GM21786 (cell line): ENCODE measurements around the gene PRPS1.
"Not testable (repeated sequence)": the region's sequence is repeated elsewhere in the genome, so short reads cannot be mapped to it uniquely, and the experiment has no call there.

Experiments
- ATAC-seq: cut with Tn5 transposase; IDR thresholded peaks from one replicate; pipeline ENCODE4 v1.9.1; 2021; ENCODE audit not compliant: unreplicated experiment

The PRPS1 gene

DNA sequence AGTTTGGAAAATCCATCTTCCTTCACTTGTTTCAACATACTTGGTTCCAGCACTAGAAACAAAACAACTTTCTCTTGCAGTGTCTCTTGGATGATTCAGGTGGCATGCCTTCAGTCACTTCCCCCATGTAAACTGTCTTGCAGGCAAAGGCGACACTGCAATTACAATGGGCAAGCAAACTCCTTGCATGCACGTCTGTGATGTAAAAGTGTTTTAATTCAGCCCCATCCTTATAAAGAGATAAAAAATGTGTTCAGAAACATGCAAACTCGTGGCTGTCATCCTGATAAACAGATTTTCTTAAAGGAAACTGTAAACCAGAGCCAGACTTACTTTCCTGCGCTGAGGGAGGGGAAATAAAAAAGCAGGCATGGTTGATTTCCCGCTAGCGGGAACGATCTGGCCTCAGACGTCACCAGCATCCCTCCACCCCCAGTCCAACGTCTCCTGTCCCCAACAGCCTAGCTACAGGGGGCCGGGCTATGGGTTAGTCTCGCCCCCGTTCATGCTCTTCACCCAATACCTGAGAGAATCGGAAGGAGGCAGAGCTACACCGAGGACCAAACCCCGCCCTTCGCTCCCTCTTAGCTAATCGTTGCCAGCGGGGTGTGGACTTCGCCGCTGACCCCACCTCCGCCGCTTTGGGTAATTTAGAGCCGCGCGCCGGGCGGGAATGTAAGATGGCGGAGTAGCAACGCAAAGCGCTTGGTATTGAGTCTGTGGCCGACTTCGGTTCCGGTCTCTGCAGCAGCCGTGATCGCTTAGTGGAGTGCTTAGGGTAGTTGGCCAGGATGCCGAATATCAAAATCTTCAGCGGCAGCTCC lies at the start of gene PRPS1:
Gene PRPS1, plus strand, starts transcription at position 673 of the 824 bp plus-strand sequence. Its CDS starts 119 bp downstream, at position 792.
- ATAC-seq, result peak; percentile 99

DNA sequence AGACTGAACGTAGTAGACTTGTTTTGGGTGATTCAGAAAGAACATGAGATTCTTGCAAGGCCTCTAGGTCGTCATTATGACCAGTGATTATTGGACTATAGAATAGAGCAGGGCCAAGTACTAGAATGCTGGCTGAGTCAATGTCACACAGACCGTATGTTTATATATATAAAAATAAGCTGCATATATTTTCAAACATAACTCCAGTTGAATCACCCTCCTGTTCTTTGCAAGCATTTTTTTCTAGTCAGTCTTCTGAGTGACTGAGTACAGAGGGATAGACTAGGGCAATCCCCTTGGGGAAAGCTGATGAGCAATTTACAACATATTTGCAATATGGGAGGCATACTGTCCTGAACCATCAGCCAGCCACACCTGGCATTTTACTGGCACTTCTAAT lies 48.4 kb upstream of the PRPS1 start:
- ATAC-seq, result no peak

DNA sequence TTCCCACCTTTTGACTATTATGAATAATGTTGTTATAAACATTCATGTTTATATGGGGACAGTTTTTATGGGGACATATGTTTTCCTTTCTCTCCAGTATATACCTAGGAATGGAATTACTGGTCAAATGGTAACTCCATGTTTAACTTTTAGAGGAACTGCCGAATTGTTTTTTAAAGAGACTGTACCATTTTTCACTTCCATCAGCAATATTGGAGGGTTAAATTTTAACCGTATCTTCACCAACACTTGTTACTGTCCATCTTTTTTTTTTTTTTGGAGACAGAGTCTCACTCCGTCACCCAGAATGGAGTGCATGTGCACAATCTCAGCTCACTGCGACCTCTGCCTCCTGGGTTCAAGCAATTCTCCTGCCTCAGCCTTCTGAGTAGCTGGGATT lies 46.4 kb upstream of the PRPS1 start:
- no peak for ATAC-seq

DNA sequence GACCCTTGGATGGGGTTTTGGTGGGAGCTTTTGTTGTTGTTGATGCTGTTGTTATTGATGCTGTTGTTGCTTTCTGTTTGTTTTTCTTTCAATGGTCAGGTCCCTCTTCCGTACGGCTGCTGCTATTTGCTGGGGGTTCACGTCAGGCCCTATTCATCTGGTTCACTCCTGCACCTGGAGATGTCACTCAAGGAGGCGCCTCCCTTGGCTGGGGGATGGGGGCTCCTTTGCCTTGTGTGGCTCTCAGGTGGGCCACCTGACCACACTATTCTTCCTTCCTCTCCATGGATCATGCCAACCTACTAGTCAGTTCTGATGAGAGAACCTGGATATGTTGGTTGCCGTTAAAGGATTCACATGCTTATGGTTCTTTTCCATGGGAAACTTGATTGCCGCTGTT lies 39.1 kb upstream of the PRPS1 start:
- ATAC-seq, result no peak

DNA sequence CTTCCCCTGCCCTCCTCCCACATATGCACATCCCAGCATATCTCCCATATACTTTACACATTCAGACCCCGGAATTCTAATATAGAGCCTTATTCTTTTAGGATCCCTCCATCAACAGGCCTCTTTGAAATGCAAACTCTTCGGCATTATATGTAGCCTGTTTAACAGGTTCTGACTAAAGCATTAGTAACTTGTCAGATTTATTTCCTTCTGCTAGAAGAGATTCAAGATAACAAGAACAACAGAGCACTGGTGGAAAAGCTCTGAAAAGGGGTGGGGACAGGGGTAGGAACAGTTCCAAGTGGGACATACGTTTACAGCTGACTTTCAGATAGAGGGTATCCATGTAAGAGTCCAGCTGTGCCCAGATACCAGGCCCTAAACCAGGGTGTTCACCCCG lies 31.7 kb upstream of the PRPS1 start:
- ATAC-seq, result no peak

DNA sequence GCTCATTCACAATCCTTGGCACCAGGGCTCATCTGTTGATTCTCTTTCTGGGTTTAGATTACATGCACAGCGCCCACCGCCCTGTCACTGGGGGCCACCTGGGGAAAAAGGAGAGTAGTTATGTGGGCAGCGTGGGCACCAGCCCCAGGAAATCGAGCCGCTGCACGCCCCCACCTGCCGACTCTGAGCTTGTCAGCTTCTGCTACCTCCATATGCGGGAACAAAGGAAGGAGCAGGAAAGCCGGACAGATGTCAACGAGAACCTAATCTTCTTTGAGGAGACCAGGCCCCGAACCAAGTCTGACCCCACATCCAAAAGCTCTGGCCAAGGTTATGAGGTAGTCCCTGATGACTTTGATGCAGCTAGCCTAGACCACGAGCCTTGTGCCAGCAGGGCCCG lies 31.0 kb upstream of the PRPS1 start:
- ATAC-seq, result no peak

DNA sequence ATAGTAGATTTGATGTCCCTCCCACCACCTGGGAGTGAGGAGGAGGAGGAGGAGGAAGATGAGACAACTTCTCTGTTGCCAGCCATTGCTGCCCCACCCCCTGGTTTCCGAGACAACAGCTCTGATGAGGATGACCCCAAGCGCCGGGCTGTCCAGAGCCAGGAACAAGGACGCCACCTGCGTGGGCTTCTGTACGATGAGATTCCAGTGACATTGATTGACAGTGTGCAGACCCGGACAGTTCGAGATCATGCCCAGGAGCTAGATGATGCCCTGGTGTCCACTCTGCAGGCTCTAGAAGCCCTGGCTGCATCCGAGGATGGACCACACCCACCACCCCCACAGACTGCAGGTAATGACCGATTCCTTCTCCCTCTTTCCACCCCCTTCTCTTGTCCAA lies 30.5 kb upstream of the PRPS1 start:
- ATAC-seq, result no peak

DNA sequence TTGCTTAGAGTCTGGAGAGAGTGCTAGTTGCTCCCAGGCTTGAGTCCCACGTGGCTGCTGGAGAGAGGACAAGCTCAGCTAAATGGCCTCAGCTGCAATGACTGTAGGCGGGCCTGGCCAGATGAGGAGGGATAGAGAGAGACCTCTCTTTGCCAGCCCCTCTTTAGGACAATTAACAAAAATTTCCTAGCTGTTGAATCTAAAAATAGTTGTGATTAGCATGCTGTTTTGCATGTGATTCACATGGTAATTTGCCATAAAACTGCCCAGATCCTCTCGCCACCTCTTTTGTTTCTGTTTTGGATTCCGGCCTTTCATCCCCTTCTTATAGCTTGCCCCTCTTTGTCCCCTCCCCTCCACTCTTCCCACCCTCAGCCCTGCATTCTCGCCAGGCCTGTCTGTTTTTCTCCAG lies 28.9 kb upstream of the PRPS1 start:
- no peak for ATAC-seq

DNA sequence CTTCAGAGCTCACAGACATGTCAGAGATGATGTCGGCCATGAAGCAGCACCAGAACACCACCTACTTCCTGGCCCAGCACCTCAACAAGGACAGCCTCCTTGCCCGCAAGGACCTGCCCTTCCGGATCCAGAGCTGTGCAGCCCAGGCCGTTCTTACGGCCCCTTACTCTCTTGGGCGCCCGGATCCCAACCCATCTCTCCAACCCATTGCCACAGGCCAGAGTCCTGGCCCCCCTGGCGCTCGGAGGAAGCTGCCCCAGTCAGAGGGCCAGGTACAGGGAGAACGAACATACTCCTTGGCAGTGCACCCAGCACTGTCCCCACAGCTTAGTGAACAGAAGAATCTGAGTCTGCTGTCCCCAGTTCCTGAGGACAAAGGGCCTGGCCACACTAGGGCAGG lies 27.9 kb upstream of the PRPS1 start:
- no peak for ATAC-seq

DNA sequence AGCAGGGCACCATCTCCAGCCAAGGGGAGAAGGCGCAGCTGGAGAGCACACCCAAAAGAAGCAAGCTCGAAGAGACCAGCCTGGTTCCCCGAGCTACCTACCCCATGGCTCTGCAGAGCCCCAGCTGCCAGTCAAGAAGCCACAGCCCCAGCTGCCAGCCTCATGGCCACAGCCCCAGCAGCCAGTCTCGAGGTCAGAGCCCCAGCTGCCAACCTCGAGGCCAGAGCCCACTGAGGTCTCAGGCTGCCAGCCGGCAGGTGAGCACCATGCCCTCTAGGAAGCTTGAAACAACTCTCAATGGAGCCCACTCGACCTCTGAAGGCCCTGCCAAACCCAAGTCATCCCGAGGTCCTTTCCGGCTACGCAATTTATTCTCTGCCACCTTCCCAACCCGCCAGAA lies 27.0 kb upstream of the PRPS1 start:
- no peak for ATAC-seq

DNA sequence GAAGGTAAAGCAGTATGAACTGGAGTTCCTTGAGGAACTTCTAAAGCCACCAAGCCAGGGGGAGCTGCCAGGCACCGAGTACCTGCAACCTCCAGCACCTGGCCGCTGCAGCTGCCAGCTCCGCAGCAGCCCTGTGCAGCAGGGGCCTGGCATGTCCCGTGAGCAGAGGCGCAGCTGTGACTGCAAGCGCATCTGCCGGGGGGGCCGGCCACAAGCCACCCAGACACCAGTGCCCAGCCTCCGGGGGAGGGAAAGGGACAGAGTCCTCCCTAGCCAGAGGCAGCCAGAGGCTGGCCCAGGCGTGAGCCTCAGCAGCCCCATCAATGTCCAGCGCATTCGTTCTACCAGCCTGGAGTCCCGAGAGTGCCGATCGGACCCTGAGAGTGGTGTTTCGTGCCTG lies 26.6 kb upstream of the PRPS1 start:
- ATAC-seq, result no peak

DNA sequence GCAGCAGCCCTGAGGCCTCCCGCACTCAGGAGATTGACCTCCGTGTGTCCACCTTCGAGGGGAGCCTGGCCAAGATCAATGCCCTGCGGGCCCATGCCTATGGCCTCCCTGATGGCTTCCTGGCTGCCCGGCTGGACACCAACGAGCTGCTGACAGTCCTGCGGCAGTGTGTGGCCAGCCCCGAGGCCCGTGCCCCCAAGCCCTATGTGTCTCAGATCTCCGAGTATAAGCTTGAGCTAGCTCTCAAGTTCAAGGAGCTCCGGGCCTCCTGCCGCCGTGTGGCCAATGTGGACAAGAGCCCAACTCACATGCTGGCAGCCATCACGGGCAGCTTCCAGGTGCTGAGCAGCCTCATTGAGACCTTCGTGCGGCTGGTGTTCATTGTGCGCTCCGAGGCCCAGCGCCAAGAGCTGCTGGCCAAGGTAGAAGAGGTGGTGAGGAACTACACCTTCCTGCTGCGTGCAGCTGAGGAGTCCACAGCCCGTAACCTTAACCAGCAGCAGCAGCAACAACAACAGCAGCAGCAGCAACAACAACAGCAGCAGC lies 25.5 kb upstream of the PRPS1 start:
- ATAC-seq, result no peak

DNA sequence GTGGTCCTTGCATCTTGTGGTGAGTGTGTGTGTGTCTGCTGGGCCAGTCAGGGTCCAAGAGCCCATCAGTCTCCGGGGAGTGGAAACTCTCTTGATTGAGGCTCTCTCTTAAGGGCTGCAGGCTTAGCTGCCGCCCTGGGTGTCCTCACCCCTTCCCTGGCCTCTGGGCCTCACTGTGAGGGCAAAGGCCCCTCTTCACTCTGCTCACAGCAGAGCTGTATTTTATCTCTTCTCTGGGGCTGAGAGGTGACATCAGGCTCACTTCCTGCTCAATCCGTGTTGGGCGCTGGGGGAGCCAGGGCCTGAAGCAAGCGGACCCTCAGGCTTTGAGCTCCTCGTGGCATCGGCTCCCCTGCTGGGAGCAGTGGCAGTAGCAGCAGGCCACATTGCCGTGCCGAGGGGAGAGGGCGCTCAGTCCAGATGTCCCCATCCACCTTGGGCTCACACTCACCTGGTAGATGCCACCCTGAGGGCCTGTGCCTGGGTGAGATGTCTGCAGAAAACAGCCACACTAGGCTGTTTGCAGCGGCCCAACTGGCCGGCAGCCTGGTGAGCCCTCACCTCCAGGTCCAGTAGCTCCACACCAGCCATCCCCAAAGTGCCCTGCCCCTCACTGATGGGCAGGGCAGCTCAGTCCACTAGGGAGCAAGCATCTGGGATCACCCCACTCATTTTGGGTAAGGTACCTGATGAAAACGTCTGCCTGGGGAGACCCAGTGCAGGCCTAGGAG lies 24.7 kb upstream of the PRPS1 start:
- no peak for ATAC-seq

DNA sequence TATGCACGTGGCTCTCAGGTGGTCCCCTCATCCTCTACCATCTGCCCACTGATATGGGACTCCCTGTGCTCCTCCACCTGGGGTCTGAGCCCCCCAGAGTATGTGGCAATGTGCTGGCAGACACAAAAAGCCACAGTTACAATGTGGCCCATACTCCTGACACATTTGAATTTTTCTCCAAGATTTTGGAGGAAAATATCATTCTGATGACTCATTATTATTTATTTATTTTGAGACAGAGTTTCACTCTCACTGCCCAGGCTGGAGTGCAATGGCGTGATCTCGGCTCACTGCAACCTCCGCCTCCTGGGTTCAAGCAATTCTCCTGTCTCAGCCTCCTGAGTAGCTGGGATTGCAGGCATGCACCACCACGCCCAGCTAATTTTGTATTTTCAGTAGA lies 19.2 kb upstream of the PRPS1 start:
- not testable (repeated sequence) for ATAC-seq

DNA sequence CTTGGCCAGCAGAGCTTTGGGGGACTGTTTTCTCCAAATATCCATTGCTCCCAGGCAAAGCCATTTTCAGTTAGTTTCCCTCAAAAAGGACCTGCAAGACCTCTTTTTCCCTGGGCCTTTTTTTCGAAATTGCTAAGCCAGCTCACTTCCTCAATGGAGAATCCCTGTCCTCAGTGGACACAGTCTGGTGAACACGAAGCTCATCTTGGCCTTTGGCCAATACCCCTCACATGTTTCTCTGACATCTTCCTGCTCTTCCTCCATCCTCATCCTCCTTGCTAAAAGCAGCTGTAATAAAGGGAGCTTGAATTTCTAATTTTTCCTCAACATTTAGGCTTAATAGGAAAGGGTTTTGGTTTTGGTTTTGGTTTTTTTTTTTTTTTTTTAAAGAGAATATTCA lies 17.6 kb upstream of the PRPS1 start:
- no peak for ATAC-seq

DNA sequence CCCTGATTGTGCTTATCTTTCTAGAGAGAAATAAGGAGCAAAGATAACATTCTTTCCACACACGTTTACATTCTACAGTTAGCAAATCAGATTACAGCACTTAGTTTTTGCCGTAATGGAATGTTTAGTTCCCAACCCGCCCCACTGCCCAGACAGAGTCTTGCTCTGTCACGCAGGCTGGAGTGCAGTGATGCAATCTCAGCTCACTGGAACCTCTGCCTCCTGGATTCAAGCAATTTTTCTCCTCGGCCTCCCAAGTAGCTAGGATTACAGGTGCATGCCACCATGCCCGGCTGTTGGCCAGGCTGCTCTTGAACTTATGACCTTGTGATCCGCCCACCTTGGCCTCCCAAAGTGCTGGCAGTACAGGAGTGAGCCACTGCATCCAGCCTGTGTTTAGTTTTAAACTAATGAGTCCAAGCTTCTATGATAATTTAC lies 8.4 kb upstream of the PRPS1 start:
- no peak for ATAC-seq

DNA sequence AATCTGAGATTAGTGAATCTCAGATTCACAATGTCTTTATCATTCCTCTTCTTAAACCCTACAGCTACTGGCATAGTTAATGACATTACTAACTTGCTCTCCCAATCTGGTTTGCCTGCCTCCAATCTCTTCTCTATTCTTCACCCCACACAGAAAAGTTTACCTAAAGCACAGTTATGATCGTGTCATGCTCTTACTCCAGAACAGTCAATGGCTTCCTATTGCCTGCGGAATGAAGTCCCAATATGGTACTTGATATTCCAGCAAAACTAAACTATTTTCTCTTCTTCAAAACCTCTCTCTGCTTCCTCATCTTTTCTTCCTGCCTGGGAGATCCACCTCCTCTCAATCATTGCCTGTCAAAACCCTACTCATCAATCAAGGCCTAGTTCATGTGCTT lies 3.4 kb upstream of the PRPS1 start:
- ATAC-seq, result no peak

DNA sequence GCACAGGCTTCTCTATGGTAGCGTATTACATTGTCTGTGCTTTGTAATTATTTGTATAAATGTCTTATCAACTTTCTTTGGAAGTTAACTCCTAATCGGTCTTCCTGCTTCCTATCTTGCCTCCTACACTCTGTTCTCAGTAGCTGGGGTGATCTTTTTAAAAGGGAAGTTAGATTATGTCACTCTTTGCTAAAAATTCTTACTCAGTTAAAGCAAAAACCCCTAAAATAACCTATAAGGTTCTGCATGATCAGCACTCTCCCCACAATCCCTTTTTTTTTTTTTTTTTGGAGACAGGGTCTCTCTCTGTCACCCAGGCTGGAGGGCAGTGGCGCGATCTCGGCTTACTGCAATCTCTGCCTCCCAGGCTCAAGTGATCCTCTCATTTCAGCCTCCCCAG lies 2.6 kb upstream of the PRPS1 start:
- no peak for ATAC-seq

DNA sequence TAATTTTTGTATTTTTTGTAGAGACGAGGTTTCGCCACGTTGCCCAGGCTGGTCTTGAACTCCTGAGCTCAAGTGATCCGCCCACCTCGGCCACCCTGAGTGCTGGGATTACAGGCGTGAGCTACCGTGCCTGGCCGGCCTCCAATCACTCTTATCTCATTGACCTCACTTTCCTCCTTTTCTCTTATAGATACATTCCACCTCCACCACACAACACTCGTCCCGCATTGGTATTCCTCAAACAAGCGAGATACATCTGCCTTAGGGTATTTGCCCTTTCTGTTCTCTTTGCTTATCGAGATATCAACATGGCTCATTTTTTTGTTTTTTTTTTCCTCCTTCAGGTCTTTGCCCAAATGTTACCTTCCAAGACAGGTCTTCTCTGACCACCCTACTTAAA lies 1.8 kb upstream of the PRPS1 start:
- ATAC-seq, result no peak

DNA sequence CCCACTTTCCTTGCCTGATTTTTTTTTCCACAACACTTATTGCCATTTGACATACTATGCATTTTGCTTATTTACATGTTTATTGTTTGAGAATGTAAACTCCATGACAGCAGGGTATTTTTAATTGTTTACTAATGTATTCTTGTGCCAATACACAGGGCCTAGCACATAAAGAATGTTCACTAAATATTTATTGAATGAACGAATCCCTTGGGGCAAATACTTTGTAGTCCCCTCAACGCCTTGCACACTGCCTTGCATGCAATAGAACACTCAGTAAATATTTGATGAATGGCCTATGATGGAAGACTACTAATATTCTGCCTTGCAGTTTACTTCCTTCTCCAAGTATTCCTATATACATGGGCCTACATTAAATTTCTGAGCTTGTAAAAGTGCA lies 1.4 kb upstream of the PRPS1 start:
- ATAC-seq, result no peak

DNA sequence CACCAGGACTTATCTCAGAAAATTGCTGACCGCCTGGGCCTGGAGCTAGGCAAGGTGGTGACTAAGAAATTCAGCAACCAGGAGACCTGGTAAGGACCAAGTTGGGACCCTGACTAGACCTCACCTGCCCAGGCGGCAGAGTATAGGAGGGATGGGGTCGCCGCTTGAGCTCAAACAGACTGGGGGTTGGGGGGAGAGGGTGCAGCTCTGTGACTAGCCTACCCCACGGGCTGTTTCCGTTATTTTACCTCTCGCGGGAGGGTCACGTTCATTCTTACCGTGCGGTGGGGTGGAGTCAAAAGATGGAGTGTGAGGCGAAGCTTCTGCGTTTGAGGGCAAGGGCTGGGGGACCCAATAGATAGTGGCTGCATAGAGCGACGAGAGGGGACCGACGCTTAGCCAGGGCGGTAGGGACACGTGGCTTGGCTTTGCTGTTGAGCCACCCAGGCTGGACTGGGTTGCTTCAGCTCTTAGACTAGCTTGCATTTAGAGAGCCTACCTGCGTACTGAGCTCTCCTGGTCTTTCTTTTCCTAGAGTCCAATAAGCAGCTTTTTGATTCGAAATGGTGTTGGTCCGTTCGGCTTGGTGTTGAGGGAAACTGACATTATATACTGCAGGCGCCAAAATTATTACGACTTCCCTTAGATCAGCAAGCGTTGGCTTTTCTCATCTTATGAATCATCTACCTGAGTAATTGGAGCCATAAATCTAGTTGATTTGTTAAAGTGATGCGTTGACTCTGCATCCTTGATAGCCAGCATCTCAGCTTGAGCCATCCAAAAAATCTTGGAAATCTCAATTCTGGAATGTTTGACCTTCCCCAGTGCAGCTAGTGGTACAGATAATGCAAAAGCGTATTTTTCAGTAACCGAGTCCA lies 591 bp downstream of the PRPS1 start:
- ATAC-seq, result peak; percentile 22
